HG03045 (cell line): ENCODE results near the gene CACNA2D2.

Experiments used
- ATAC-seq: cut with Tn5 transposase; IDR thresholded peaks from one replicate; pipeline ENCODE4 v1.9.1; 2021; ENCODE audit warnings: mild to moderate bottlenecking, moderate library complexity; ENCODE audit not compliant: unreplicated experiment

CACNA2D2 gene

DNA sequence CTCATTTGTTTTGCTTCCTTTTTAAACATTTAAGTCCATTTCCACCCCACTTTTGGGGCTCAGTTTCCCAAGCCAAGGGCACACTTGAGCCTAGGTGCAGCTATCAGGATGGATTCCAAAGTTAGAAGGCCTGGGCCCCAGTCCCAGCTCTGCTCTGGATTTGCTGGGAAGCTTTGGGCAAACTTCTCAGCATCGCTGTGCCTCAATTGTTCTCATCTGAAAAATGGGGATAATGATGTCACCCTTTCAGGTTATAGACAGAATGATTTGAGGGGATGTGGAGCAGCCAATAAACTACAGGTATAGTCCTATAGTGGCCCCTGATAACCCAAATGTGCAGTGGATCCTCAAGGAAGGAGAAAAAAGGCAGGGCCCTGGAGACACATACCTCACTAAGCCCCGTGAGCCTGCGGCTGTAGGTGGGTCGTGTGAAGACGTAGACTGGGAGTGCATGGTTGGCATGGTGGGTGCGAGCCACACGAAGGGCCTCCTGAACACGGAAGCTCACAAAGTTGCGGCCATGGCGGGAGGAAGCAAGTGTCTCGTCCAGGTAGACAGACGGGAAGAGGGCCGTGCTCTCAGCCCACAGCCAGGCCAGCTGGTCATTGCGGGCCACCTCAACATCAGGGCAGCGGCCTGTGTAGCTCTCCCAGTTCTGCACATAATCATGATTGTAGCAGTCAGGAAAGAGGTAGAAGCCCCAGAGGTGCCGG is 184.1 kb downstream of the CACNA2D2 start:
- ATAC-seq: no peak

DNA sequence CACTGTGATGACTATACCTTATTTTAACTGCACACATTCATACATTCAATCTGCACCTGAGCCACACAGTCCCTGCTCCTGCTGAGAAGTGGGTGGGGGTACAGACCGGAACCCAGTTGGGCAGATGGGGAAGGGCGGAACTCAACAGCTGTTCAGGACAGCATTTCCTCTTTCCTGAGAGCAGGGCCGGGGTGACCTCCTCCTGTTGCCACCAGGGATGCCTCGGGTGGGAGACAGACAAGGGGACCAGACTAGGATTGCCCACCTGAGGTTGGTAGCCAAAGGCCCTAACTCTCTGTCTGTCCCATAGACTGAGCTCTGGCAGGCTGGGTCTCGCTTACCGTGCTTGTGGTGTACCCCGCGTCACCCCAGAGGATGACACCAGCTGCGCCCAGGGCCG is 184.8 kb downstream of the CACNA2D2 start:
- no peak for ATAC-seq

DNA sequence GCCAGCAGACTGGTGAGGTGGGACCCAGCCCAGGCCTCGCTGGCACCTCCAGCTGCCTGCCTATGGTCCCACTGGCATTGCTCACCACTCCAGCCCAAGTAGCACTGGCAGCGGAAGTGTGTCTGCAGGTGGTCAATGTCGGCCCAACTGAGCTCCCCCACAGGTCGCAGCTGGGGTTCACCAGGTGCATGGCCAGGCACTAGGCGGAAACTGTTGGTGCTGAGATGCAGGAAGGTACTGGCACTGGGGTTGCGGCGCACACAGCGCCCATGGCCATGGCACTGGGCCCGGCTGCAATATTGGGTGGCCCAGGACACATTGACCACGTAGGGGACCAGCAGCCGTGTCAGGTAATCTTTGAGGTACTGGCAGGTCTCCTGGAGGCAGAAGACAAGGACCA is 185.3 kb downstream of the CACNA2D2 start:
- no peak for ATAC-seq

DNA sequence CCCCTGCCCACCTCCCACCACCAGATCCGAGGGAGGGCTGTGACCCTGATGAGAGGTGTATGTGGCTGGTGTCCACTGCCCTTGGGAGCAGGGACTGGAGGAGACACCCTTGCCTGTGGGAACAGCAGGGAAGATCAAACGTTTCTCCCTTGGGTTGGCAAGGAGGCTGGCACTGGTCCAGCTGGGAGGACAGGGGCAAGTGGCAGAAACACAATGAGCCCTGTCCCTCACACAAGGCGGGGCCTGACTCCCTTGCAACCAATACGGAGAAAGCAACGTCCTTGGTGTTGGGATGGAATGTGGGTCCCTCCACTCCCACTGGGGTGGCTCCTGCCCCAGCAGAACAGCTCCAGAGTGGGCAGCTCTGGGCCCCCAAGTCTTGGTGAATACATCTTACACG is 186.1 kb downstream of the CACNA2D2 start:
- ATAC-seq: no peak

DNA sequence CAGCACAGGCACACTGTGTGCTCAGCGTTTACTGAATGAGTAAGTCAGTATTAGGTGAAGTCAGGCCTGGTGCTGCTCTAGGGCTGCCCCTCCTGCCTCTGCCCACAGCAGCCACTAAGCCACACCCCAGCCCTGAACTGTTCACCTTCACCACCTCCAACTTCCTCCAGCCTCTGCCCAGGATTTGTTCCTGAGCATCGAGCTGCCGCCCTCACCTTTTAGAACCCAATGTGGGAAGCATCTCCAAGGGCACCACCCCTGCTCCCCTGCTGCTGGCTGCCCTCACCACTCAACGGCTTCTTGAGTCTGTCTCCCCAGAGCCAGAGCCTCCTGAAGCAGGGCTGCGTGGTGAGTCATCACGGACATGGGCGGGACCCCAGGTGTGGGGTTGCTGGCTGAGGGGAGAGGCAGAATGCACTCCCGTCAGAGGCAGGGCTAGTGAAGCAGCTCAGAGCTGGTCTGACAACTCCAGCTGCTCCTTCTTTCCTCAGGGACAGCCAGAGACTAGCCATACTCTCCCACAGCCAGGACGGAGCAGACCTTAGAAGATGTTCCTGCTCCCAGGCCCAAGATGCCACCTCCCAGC is 186.7 kb downstream of the CACNA2D2 start:
- ATAC-seq: no peak

DNA sequence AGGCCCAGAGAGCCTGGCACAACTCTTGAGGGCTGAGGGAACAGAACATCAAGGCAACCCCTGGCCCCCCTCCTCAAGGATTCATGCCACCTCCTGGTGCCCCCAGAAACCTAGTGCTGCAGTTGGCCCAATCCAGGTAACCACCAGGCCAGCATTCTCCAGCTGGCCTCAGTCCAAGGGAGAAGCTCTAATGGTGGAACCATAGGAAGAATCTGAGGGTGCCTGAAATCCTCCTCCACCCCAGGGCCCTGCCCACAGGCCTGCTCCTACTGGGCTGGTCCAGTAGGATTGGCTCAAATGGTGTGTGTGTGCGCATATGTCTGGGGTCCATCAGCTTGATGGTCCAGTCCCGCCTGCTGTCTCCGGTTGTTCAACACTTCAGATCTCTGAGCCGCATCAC is 188.6 kb downstream of the CACNA2D2 start:
- ATAC-seq: no peak

DNA sequence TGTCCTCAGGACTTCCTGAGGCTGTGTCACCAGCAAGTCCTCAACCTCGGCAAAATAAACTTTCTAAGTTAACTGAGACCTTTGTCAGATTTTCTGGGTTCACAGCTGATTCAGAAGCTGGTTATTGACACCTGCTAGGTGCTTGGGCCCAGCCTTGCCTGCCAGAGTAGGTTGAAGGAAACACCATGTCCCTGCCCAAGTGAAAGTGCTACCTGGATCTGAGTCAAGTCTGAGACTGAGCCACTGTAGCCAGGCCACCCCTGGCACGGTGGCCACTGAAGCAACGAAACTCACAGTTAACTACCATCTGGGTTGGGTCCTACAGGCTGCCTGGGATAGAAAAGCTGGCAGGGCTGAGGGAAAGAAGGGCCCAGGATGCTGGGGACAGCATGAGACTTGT is 189.1 kb downstream of the CACNA2D2 start:
- ATAC-seq: no peak
